HG03442 (cell line): ENCODE data around the gene PGAP6.
"Not testable (repeated sequence)": the region's sequence is repeated elsewhere in the genome, so short reads cannot be mapped to it uniquely, and the experiment has no call there.

Experiments
- ATAC-seq: cut with Tn5 transposase; IDR thresholded peaks from one replicate; pipeline ENCODE4 v1.9.1; 2021; ENCODE audit warnings: mild to moderate bottlenecking, moderate library complexity; ENCODE audit not compliant: unreplicated experiment

Gene PGAP6

DNA sequence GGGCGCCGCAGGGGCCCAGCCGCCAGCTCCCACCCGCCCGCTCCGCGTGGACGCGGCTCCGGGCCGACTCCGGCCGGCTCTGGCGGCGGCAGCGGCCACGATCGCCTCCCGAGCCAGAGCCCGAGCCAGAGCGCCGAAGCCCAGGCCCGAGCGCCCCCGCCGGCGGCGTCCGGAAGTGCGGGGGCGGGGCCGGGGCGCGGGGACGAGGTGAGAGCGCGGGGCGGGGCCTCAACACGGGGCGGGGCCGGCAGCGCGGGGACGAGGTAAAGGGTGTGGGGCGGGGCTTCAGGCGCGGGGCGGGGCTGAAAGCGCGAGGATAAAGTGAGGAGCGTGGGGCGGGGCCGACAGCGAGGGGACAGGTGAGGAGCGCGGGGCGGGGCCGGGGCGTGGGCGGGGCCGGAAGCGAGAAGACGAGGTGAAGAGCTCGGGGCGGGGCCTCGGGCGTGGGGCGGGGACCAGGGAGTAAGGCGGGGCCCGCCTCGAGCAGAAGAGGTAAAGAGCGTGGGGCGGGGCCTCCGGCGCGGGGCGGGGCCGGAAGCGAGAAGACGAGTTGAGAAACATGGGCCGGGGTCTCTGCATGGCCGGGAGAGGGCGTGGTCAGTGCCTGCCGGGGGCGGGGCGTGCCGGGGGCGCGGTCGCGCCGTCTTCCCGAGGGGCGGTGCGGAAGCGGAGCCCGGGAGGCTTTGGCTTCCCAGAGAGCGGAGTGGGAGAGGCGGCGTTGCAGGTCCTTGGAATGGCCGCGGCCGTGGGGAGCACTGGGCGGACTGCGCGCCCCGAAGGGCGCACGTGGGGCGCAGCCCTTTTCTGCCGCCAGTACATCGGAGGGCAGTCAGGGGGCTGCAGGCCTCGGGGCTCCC lies 29.0 kb downstream of the PGAP6 start, which contains the start of gene AXIN1:
Gene AXIN1 (minus strand): TSS at position 177 of the 857 bp plus-strand sequence. CDS start 5,698 bp downstream, outside the sequence.
- ATAC-seq, result peak; percentile 45

DNA sequence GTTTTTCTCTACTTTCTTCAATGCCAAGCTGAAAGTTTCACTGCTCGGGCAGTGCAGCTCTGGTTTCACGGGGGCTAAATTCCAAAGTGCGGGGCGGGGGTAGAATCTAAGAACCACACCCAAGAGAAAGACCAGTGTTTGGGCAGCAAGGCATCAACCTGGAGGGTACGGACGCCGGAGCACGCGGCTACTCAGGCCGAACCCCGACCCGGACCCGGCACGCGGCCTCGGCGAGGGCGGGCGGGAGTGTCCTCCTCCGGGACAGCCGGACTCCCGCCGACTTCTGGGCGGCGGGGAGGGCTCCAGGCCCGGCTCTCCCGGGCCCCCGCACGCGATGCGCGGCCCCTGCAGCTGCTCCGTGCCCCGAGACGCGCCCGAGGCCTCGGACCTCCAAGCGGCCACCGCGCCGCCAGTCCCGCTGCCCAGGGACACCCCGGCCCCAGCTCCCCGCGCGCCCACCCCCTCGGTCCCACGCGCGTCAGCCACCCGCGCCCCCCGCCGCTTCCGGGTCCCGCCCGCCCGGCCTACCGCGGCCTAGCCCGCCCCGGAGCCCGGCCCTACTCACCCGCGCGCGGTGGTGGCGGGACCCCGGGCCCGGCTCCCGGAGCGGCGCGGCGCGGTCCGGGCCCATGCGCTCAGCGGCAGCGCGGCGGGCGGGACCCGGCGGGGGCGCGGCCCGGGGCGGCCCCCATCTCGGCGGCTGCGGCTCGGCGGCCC lies 29.8 kb downstream of the PGAP6 start:
- peak; percentile 21 for ATAC-seq

DNA sequence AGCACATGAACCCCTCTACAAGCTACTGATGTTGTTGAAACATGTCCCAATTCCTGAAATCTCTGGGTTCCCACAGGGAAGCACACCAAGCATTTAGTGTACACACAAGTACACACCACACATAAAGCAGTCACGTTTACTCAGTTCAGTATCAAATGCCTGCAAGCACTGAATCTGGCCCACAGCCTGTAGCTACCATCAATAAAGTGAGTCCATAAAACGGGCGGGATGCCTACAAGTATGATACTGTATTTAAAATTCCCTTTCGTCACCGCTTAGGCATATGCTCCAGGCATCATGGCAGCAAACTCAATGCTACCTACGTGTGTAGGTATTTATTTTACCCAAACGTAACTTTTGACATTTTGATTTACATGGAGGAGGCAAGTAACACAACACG lies 31.6 kb downstream of the PGAP6 start:
- ATAC-seq, result no peak

DNA sequence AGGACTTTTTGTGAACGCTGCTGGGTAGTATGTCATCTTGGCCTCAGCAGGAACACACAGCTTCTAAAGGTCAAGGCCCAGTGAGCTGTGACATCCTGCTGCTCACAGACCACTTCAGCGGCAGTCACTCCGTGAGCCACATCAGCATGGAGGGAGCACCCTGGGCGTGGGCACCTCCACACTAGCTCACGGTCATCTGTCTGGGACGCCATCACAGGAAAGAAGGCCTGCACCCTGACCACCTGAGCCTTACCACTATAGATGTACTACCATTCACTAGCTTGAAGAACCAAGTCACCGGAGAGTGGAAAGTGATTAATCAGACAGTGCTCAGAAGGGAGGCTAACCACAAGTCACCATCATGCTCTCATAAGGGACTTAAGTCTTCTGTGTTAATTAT lies 32.6 kb downstream of the PGAP6 start:
- ATAC-seq, result no peak

DNA sequence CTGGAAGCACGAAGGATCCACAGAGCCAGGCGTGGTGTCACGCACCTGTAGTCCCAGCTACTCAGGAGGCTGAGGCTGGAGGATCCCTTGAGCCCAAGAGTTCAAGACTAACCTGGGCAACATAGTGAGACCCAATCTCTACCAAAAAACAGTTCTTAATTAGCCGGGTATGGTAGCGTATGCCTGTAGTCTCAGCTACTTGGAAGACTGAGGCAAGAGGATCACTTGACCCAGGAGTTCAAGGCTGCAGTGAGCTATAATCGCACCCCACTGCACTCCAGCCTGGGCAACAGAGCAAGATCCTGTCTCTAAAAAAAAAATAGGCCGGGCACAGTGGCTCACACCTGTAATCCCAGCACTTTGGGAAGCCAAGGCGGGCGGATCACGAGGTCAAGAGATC lies 33.3 kb downstream of the PGAP6 start:
- ATAC-seq, result not testable (repeated sequence)

DNA sequence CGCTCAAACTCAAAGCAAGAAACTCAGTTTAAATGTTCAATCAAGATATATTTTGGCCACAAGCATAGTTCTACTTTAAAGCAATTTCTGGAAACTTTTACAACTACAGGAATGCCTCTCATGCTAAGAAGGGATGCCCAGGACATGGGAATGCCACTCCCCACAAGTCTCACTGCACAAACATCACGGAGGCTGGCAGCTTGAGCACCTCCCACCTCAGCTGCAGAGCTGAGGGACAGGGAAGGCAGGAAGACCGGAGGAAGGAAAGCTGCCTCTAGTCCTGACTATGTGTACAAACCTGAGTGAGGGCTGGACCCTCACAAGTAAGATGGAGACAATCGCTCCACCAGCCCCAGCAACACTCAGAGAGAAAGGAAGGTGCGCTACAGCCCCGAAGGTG lies 34.6 kb downstream of the PGAP6 start:
- ATAC-seq, result no peak

DNA sequence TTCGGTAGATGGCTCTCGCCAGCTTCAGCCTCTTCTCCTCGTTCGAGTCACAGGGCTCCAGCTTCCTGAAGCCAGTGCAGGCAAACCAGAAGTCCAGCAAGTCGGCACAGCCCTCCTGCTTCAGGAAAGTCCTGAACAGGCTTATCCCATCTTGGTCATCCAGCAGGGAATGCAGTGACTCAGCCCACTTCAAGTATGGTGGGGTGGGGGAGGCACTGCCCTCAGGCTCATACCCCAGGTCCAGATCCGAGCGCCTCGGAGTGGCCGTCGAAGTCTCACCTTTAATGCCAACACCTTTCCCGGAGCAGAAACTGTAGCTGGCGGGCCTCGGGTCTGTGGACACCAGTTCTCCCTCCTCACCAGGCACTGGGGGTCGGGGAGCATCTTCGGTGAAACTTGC lies 35.2 kb downstream of the PGAP6 start:
- no peak for ATAC-seq

DNA sequence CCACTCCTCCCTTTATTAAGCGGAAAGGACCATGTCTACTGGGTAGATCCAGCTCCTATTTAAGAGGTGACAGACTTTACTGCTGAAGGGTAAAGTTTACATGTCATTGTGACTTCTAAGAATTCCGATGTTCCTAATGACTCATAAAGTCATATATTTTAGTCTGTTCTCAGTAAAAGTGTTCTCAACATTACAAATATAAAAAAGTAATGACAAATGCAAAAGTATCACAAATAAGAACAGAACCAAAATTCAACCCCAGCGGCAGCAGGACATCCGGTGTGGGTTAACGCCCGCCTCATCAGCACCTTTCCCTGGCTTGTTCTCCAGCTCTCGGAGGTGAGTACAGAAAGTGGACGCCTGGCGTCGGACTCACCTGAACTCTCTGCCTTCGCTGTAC lies 36.0 kb downstream of the PGAP6 start:
- no peak for ATAC-seq

DNA sequence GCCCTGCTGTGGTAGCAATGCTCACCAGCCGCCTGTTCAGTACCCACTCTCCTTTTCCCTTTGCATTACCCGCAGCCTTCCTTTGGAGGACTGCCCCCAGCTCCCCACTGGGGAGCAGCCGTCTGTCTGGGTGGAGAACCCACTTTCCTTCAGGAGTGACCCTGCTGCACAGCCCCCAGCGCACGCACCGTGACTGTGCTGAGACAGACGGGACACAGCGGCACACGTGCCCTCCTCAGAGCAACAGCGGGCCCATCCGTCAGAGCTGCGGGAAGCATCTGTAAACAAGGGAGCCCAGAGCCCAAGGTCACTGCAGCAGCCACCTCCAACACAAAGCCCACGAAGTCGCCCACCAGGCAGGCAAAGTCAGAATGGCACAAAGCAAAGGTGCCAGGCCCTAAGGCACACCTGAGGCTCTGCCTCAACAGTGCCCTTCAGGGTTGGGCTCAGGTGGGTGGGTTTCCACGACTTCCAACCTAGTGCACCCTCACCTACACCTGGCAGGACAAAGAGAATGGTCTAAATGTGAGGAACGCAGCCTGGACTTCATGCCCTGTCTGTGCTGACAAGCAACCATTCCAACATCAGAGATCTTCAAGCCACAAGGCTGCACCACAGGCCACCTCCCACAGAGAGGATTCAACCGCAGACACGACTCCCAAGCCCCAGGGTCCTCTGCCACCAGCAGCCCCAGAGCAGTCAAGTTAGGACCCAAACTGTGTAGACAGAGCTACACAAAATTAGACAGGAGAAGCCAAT lies 39.1 kb downstream of the PGAP6 start:
- no peak for ATAC-seq

DNA sequence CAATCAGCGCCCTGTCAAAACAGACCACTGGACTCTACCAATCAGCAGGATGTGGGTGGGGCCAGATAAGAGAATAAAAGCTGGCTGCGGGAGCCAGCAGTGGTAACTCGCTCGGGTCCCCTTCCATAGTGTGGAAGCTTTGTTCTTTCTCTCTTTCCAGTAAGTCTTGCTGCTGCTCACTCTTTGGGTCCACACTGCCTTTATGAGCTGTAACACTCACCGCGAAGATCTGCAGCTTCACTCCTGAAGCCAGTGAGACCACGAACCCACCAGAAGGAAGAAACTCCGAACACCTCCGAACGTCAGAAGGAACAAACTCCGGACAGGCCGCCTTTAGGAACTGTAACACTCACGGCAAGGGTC lies 39.8 kb downstream of the PGAP6 start:
- ATAC-seq, result not testable (repeated sequence)

DNA sequence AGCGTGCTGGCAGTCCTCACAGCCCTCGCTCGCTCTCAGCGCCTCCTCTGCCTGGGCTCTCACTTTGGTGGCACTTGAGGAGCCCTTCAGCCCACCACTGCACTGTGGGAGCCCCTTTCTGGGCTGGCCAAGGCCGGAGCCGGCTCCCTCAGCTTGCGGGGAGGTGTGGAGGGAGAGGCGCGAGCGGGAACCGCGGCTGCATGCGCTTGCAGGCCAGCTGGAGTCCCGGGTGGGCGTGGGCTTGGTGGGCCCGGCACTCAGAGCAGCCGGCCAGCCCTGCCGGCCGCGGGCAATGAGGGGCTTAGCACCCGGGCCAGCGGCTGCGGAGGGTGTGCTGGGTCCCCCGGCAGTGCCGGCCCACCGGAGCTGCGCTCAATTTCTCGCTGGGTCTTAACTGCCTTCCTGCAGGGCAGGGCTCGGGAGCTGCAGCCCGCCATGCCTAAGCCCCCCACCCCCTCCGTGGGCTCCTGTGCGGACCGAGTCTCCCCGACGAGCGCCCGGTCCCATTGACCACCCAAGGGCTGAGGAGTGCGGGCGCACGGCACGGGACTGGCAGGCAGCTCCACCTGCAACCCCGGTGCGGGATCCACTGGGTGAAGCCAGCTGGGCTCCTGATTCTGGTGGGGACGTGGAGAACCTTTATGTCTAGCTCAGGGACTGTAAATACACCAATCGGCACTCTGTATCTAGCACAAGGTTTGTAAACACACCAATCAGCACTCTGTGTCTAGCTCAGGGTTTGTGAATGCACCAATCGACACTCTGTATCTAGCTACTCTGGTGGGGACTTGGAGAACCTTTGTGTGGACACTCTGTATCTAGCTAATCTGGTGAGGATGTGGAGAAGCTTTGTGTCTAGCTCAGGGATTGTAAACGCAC lies 40.4 kb downstream of the PGAP6 start:
- ATAC-seq, result not testable (repeated sequence)

DNA sequence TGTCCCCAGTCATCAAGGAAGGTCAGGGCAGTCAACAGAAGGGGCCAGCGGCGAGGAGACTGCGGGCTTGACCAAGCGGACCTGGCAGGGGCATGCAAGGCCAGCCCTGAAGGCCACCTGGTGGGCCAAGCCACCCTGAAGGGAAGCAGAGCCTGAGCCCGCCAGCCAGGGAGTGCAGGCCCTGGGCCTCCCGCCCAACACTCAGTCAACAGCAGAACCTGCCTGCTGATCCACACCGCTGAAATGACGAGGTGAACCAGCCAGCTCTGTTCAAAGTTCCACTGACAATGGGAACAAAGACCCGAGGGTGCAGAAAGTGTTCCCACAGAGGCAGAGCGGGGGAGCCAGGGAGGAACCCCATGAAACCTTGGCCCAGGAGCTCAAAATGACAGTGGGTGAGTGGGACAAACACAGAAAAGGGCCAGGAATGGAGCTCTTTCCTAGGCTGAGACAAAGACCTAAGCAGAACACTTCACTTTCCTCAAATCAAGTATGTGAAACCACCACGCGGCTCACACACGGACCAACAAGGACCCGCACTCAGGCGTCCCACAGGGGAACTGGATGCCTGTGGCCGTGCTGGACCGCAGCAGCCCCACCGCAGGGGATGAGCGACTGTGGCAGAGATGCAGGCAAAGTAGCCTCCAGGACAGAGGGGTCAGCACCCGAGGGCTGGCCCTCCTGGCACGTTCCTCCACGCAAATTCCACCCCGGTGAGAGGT lies 41.2 kb downstream of the PGAP6 start:
- no peak for ATAC-seq

DNA sequence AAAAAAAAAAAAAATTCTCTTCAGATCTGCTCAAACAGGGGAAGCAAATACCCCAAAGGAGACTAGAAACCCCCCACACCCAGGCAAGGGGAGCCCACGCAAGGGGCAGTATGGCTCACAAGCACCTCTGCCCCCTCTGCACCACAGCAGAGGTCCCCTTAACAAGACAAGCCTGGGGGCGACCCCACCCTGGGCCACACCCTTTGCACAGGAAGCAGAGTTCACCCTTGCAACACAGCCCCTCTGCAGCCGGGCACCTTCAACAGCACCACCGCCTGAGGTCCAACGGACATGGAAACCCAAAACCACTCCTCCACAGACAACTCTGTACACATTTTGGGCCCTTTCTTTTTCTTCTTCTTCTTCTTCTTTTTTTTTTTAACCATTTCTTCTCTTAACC lies 42.1 kb downstream of the PGAP6 start:
- ATAC-seq, result no peak

DNA sequence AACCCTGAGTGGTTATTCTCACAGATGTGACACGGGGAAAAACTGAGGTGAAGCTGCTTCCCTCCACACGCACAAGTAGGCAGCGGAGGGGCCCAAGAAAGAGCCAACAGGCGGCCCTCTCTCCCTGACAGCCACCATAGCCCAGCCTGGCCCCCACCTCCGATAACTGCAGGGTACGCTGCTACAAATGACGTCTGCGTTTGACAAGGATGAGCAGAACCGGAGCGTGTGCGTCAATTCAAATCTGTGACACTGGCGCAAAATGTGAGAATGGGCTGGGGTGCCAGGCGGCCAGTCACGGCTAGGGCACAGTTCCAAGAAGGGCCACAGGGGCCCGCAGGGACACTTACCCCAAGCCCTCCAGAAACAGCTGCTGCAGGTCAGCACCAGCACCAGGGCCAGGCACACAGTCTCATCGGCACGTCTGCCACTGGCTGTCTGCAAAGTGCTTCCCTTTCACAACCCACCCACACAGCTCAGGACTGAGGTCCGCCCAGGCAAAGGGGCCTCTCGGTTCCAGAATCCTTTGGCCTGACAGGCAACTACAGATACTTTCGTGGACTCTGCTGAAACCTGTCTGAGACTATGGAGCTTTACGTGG lies 43.7 kb downstream of the PGAP6 start:
- ATAC-seq, result no peak

DNA sequence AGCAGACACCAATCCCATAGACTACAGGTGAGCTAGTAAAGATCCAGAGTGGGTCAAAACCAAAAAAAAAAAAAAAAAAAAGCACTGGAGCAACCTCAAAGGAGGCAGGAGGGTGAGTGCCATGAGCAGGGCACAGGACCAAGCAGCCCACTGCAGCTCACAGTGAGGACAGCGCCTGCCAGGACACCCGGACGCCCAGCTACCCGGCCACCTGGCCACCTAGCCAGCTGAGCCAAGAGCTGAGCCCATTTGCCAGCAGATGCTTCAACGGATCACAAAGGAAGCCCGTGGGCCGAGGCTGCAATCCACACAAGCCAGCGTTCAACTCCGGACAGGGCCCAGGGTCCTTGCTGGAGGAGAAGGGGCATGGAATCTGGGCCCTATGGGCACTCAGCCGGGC lies 44.3 kb downstream of the PGAP6 start:
- no peak for ATAC-seq

DNA sequence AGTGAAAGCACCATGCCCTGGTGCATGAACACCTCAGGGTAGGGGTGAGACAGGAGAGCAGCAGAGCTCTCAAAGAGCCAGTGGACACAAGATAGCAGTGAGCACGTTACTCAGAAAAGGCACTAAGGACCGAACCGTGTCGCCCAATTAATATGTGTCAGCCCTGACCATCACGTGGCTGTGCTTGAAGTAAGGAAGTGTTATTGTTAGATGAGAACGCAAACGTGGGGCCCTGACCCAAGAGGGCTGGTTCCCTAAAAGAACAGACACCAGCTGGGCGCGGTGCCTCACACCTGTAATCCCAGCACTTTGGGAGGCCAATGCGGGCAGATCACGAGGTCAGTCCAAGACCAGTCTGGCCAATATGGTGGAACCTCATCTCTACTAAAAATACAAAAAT lies 45.5 kb downstream of the PGAP6 start:
- no peak for ATAC-seq

DNA sequence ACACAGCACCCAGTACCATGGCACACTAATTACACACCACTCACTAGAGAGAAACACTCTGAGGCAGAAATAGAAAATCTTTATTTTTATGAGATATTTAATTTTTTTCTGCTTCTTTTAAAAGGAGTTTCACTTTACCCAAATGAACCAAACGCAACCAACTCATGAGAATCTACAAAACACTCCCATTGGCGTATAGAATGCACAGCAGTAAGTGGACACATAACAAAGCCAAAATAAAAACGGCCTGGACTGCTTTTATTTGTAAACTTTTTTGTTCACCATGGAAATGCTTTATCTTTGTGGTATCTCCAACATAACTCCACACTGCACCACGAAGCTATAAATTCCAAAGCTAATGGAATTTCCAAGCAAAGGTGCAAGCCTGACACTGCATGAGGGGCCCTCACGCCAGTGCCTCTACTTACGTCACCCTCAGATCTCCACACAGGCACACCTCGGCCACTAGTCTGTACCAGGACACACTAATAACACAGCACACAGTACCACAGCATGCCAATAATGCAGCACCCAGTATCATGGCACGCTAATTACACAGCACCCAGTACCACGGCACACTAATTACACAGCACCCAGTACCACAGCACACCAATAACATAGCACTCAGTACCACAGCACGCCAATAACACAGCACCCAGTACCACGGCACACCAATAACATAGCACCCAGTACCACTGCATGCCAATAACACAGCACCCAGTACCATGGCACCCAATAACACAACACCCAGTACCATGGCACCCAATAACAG lies 46.7 kb downstream of the PGAP6 start:
- ATAC-seq, result not testable (repeated sequence)

DNA sequence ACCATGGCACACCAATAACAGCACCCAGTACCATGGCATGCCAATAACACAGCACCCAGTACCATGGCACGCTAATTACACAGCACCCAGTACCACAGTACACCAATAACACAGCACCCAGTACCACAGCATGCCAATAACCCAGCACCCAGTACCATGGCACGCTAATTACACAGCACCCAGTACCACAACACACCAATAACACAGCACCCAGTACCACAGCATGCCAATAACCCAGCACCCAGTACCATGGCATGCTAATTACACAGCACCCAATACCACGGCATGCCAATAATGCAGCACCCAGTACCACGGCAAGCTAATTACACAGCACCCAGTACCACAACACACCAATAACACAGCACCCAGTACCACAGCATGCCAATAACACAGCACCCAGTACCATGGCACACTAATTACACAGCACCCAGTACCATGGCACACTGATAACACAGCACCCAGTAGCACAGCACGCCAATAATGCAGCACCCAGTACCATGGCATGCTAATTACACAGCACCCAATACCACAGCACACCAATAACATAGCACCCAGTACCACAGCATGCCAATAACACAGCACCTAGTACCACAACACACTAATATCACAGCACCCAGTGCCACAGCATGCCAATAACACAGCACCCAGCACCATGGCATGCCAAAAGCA lies 47.5 kb downstream of the PGAP6 start:
- not testable (repeated sequence) for ATAC-seq
